GM18519 (cell line): ENCODE results near the gene ATP11A.

Experiments used
- ATAC-seq: cut with Tn5 transposase; IDR thresholded peaks from one replicate; pipeline ENCODE4 v1.9.1; 2021; ENCODE audit warnings: mild to moderate bottlenecking, moderate library complexity; ENCODE audit not compliant: unreplicated experiment, low FRiP score

Gene ATP11A

DNA sequence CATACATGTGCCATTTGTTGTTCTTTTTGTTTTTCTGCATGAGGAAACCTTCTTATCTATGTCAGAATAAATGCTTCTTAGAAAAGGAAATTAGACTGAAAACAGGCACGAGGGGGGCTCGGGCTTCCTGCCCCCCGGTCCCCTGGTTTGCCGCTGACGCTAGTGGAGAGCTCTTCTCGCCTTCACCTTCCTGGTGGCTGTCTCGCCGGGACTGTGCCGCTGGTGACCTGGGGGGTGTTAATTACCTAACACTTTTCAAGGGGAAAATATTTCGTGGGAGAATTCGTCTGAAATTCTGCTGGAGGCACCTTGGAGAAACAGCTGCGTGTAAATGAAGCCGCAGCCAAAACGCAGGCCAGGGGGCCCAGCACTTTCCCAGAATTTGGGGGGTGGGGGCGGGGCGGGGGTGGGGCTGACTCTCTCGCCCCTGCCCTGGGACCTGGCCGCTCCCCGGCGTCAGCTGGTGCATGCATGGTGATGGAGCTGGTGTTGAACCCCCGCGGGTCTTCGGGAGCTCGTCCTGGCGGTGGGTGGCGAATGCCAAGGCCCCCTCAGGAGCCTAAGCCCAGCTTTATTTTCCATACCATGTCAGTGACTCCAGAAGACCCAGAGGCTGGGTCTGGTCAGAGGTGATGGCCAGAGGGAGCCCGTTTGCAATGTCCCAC, 220.9 kb downstream of the ATP11A start:
- ATAC-seq = no peak

GRCh38 chr13:112911285-112911701, 221.5 kb downstream of the ATP11A start:
- ATAC-seq = no peak

DNA sequence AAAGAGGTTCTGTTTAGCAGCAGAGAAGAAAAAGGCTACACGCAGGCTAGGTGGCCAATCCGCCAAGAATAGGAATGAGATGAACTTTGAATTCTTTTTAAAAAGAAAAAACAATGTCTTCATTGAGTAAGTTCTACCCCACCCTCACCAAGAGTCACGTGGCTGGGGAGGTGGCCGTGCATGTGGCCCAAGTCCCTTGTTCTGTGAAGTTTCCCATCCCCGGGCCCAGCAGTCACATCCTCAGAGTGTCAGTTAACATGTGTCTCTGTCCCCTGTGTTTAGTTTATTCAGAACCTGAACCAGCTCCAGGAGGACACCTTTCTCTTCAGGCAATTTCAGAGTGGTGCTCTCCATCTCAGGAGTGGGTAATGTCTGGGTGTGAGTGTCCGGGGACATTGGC, 222.0 kb downstream of the ATP11A start:
- ATAC-seq = no peak

- no peak for ATAC-seq
Observed at GRCh38 chr13:112912726-112913440, 223.0 kb downstream of the ATP11A start.

DNA sequence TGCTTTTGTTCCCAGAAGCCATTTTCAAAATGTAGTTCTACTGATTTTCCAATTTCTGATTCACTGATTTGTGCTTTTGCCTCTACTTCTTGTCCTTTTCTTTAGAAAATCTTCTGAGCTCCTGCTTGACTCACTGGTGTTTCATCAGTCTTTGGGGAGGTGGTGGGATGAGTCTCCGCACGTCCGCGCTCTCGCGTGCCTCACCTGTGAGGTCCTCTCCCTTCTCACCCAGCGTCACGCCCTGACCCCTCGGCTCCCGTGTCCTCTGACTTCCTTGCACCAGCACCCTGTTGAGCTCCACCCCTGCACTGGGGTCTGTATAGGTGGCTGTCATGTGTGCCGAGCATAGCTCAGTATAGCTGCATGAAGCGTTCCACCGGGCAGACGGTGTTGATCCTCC, 226.5 kb downstream of the ATP11A start:
- ATAC-seq = no peak

DNA sequence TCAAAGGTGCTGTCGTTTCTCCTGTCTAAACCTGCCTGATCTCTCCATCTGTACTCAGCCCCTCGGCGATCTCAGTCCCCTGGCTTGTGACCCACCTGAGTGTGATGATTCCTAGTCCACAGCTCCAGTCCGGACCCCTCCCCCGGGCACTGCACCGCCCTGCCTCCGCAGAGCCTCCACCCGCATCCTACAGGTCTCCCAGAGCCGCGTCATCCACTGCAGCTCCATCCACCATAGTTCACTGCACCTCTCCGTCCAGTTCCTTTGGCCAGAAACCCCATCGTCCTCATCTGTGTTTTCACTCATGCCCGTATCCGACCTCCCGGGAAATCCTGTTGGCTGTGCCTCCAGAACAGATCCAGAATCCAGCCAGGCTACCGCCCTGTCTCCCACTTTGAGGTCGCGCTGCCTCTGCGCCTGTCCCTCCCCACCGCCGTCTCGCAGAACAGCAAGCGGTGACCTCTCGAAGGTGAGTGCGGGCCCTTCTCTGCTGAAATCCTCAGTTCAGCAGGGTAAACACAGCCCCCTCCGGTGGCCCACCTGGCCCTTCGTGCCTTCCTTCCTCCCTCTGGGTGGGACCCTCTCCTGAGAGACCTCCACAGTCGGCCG, 227.3 kb downstream of the ATP11A start:
- no peak for ATAC-seq

- no peak for ATAC-seq
Observed at GRCh38 chr13:112917737-112918136, 227.9 kb downstream of the ATP11A start.

GRCh38 chr13:112918266-112918665, 228.4 kb downstream of the ATP11A start:
- no peak for ATAC-seq

DNA sequence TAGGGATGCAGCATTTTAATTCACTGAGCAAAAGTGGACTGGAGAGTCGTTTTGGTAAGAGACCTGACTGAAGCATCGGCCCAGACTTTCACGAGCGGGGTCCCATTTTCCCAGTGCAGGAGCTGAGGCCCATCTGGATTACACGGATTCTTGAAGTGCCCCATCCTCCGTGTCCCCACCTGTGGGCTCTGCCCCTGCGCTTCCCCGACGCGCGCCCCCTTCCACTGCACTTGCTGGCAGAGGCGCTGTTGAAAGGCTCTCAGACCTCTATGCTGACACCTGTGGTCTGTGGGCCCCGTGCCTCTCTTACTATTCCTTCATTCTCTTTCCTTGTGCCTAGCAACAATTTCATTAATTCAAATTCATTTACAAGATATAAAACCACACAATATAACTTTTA, 228.9 kb downstream of the ATP11A start:
- ATAC-seq = no peak

GRCh38 chr13:112923962-112924361, 234.1 kb downstream of the ATP11A start:
- no peak for ATAC-seq

DNA sequence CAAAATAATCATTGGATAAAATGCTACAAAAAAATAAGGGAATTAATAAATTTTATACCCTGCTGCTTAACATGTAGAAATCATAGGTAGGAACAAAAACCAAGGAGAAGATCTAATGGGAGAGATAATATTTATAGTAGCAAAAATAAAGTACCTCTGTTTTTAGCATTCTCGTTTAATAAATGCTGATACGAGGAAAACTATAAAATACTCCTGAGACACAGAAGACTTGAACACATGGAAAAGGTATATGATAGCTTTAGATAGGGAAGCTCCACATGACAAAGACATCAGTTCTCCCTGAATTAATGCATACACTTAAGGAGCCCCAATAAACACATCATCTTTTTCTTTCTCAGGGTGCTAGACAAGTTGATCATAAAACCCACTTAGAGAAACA, 234.5 kb downstream of the ATP11A start:
- no peak for ATAC-seq

GRCh38 chr13:112926003-112926402, 236.2 kb downstream of the ATP11A start:
- no peak for ATAC-seq

- no peak for ATAC-seq
Observed at GRCh38 chr13:112926993-112927392, 237.2 kb downstream of the ATP11A start.

DNA sequence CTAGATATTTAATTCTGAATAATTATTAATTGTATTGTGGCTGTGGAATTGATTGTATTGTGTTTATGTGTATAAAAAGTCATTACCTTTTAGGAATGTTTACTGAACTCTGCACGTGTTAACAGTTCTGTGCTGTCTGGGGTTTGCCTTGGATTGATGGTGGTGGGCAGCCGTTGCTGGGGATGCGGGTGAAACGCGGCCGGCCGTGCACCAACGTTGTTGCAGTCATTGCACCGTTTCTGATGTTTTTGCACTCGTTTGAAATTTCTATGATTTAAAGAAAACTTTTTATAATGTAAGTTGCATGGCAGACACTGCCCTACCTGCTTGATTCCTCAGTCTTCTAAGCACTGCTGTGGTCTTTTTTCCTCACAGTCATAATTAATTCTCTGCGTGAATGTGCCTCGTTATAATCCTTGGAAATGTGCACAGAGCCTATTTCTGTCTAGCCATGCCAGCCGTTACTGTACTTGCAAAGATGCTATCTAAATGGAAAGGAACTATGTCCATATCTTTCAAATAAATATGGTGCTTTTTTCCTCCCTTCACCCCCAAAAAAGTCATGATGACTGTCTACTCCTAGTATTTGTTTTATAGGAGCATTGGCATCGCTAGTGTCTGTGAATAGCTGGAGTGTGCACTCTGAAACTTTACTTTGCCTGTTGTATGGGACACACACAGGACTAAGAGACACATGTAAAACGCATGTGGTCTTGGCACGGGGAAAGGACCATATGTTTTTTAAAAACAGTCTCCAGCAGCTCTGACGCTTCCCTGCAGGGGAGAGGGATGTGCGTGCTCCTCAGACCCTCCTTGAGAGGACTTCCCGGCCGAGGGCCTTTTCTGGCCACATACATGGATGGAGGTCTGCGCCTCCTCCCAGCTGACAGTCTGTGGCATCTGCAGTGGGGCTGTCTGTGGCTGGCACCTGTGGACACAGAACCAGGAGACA, 238.5 kb downstream of the ATP11A start:
- ATAC-seq = no peak

GRCh38 chr13:112928972-112929782, 239.3 kb downstream of the ATP11A start:
- no peak for ATAC-seq

- ATAC-seq = no peak
Observed at GRCh38 chr13:112929783-112930055, 239.9 kb downstream of the ATP11A start.

DNA sequence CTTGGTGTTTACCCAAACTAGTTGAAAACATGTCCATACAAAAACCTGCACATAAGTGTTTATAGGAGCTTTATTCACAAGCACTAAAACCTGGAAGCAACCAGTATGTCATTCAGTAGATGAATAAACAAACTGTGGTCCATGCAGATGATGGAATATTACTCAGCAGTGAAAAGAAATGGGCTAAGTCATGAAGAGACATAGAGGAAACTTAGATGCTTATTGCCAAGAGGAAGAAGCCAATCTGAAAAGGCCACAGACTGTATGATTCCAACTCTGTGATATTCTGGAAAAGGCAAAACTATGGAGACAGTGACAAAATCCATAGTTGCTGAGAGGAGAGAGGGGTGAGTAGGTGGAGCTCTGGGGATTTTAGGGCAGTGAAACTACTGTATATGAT, 240.4 kb downstream of the ATP11A start:
- no peak for ATAC-seq

DNA sequence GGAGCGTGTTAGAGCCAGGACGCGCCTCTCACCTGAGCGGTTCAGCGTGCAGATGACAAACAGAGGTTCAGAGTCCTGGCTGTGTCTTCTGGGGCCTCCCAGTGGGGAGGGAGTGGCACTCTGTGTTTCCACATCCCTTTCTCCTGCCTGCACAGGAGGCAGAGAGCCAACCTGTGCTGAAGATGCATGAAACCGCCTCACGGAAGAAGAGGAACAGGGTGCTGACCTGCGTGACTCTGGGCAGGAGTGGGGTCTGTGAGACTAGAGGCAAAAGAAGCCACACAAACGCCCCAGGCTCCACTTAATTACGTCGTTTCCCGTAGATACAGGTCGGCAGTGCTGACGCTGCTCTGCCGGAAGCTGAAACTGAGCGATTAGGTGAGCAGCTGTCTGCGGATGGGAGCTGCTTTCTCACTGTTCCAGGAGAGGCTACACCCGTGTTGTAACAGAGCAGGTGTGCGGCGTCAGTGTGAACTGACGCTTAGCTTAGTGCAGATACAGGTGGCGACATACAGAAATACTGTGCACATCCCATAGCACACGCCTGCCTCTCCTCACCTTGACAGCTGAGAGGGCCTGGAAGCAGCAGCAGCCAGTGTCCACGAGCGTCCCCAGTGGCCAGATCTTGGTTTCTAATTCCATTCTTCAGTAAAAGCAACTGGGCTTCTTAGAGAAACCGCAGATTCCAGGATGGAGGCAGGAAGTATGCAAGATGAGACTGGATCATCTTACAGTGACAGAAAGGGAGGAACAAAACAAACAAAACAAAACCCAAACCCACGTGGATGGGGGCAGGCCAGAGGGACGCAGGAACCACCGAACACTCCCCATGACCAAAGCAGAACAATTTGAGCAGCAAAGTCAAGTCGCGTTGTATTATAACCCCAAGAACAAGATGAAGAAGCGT, 241.4 kb downstream of the ATP11A start:
- ATAC-seq = no peak

DNA sequence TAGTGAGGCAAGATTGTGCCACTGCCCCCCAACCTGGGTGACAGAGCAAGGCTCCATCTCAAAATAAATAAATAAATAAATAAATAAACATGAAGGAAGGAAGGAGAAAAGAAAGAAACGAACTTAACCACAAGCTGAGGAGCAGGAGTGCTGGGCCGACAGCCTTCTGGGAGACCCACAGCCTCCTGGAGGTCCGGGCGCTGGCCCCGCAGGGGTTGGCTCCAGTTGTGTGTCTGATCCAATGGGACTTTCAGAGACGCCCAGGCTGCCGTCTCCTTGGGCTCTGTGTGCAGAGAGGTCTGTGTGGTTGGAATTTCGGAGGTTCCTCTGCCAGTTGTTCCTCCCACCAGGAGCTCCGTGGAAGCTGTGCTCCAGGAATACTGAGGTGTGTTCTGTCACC, 243.1 kb downstream of the ATP11A start:
- no peak for ATAC-seq
